HG03103 (cell line): ENCODE results near the gene KCNA2.
A peak's percentile ranks its signal among the peaks of the same experiment; 100 is the strongest.

Source experiments
- ATAC-seq: cut with Tn5 transposase; IDR thresholded peaks from one replicate; pipeline ENCODE4 v1.9.1; 2021; ENCODE audit warnings: low read depth; ENCODE audit not compliant: unreplicated experiment

KCNA2 gene

DNA sequence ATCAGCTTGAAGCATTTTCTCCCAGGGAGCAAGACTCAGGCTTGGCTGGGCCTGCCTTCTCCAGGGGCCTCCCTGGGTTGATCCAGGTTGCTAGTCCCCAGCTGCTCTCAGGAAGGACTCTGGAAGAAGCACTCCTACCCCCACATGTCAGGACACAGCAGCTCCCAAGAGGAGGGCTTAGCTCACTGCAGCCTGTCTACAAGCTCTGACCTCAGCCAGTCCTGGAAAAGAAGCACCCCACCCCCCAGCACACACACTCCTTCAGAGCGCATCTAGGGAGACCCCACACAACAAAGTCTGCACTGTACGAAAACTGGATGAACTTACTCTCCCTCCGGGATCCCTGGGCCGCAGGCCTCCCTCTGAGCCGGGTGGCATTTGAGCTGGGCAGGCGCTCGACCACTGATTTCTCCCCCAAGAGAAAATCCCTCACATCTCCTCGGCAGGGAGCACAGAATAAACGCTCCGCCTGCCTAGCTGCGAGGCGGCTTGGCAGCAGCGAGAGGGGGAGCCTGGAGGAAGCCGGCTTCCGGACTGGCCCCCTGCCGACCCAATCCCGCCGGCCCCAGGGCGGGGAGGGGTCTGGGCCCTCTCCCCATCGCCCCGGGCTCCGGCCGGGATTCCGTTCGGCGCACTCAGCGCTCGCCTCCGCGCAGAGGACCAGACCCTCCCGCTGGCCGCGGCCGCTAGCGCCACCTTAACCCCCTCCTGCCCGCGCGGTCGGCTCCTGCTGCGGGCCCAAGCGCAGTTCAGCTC lies at the start of gene KCNA2:
TSS of gene KCNA2 (minus strand) at position 458 of the 756 bp plus-strand sequence. CDS start 1,576 bp downstream, outside the sequence.
- ATAC-seq = no peak

DNA sequence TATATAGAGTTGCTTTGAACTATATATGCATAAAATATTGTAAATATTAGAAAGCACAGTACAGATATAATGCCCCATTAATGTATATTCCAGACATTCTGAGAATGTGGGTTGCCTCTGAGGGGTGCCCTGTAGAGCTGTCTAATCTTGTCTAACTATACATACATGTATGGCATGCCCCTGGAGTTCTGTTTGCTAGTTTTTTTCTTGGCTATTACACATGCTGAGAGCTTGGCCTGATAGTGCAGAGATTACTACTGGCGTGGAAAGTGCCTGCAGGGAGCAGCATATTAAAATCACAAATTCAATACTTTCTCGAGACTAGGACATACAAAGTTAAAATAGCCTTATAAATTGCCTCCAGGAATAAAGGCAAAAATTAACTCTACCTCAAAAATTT lies 44.5 kb upstream of the KCNA2 start:
- ATAC-seq = no peak

DNA sequence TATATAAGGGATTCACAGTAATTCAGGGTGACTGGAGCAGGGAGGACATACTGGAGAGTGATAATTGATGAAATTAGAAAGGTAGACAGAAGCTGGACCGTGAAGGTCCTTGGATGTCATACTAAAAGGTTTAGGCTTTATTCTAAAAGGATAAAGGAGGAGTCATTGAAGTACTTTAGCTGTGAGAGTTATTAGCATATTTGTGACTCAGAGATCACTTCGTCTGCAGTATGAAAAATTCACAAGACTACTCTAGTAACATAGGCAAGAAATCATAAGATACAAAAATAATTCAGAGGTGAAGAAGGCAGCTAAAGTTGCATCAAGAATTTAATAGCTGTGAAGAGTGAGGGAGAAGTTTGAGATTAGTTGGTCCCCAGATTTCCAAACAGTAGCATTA lies 42.3 kb upstream of the KCNA2 start:
- ATAC-seq = no peak

DNA sequence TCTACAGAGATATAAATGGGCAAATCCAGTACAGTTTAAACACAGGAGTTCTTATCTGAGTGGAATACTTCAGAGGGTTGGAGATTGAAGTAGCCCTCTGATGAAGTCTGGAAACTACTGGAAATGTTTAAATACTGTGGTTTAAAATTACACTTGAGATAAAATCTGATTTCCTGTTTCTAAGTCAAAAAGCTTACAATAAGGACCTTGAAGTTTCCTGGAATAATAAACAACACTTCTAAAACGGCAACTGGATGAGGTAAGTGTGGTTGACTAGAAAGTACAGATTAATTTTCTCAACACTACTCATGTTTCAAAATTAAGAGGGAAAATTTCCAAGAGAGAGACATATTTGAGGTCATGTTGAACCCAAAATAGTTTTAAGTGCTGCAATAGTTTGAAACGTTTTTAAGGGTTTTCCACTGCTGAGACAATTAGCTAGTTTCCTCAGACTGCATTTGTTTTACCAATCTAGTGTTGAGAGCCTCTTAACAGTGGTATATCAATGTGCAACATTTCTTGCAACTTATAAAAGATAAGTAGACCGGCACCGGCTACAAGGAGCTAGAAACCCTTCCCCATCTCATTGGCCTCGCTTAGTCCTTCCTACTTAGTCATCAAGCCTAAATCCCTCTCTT lies 41.2 kb upstream of the KCNA2 start:
- no peak for ATAC-seq

DNA sequence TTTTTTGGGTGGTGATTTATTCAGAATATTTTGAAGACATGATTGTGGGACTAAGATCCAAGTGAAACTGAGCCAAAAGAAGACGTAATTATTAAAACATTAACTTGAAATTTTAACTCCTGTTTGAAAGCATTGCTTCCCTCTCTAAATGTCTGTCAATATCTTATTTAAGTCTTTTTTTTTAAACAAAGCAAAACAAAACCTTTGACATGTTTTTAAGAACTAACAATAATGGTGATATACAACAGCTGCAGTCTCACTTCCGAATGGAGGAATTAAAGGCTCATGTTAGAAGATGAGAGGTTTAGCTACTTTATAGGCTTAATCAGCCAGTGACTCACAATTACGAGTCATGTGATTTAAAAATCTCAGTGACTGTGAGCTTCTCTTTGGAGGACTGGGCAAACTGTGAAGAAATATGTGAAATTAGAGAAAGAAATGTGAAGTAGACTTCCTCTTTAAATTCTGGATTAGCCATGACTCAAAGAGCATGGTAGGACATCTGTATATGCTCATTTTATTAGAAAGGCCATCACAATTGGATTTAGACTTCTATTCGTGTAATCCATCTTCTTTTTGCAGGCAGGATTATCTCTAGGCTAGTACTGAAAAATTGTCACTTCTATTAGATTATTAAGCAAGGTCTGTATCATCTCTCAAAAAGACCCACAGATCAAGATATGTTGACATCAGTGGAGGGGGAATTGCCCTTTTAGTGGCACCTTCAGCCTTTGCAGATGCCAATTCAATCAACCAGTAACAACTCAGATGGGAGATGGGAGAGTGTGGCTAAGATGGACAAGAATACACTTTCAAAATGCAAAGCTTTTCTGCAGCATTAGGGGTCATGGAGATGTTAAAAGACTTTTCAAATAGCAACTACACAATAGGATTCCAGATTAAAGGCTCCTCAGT lies 39.9 kb upstream of the KCNA2 start:
- ATAC-seq = no peak

DNA sequence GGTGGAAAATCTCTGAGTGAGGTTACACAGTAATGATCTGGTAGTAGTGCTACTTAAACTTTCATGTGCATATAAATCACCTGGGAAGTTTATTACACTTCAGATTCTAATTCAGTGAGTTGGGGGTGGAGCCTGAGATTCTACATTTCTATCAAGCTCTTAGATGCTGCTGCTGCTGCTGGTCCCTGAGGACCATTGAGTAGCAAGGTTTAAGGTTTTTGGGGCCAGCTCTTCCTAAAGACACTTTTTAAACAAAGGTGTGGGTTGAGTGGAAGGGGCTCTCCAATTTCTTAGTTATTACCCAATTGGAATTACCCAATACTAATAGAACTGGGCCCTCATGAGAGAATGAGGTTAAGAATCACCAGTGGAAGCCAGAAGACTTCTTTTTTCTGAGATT lies 39.1 kb upstream of the KCNA2 start:
- ATAC-seq = no peak

DNA sequence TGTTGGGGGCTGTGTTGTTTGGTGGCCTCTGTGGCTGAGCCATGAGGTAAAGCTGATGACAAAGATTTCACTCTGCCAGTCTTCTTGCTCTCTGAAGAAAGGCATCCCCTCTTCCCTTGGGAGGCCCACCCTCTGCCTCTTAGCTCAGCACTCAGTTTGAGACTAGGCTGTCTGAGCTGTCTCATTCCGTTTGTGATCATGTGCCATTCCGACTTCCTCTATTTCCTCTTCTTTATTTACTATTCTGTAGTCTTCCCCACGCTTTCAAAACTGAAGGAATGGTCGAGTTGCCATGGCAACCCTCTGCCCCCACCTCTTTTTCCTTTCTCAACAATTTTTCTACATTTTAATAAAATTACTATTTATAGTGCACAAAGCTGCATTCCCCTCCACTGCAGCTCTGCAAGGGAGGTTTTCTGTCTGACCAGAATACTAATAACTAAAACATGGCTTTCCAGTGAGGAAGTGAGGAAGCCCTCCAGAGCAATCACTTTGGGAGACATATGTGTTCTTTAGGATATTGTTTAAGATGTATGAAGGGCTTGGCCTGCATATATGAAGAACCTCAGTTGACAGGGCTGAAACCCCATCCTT lies 37.8 kb upstream of the KCNA2 start:
- no peak for ATAC-seq

DNA sequence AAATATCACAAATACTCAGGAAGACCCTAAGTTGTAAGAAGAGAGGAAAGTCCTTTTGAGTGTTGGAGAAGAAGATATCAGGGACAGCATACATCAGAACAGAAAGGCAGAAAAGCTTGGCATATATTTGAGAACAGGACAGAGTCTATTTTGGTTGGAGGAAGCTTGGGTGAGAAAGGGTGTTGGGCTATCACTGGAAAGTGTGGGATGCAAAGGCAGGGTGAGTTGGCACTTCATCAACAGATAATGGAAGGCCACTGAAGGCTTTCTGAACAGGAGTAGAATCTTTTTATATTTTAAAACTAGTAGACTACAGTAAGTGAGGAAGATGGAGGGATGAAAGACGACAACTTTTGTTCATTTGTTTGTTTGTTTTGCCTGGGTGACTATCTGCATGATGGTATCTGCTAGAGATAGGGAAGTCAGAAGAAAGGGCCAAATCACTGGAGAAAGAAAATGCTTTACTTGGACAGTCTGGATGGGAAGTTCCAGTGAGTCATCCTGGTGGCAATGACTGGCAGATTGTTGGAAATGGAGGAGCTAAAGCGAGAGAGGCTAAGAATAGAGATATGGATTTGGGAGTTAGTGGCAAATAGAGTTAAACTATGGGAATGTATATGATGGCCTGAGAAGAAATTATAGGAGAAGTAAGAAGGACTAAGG lies 33.7 kb upstream of the KCNA2 start:
- no peak for ATAC-seq

DNA sequence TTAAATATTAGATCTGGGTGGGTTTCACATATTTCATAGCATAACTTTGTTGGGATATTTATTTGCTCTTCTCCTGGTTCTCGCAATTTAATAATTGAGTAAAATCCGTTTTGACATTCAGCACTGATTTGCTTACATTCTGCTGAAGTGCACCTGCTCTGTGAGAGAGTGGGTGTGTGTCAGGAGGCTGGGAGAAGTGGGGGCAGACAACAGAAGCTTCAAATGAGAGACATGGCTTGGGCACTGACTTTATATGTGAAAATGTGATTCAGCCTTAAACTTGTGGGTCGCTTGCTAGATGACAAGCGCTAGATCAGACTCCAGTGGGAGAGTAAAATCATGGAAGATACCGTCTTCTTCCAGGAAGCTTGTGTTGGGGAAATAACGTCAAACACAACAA lies 32.4 kb upstream of the KCNA2 start:
- ATAC-seq = no peak

DNA sequence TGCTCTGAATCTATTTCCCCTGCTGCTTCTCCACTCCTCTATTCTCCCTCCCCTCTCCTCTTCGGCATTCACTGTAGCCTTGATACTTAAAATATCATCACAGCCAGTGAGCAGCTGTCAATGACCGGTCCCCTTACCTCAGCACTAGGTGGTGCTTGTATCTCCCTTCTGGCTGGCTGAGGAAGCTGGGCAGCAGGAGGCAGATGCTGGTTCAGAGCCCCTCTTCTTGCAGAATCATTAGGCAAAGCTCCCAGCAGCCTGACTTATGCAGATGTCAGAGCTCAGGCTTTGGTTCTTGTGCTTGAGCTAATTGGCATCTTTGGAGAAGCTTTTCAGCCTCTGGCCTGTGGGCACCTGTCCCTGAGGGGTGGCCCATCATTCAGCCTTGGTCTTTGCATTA lies 31.9 kb upstream of the KCNA2 start:
- ATAC-seq = no peak

DNA sequence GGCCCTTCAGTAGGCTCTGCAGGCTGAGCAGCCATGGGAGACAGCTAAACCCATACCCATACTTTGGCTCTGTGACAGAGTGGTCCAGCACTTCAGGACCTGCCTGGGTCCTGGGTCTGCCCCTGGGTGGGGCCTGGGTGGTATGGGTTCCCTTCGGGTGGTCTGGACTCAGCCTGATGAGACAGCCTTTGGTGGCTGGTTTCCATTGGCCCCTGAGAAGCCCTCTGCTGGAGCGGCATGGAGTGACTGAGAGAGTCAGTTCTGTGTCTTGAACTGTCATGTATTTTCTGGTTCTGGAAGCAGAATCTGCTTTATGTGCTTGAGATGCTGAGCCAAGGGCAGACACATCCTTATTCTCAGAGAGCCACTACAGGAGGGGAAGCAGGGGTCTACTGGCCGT lies 31.3 kb upstream of the KCNA2 start:
- no peak for ATAC-seq

DNA sequence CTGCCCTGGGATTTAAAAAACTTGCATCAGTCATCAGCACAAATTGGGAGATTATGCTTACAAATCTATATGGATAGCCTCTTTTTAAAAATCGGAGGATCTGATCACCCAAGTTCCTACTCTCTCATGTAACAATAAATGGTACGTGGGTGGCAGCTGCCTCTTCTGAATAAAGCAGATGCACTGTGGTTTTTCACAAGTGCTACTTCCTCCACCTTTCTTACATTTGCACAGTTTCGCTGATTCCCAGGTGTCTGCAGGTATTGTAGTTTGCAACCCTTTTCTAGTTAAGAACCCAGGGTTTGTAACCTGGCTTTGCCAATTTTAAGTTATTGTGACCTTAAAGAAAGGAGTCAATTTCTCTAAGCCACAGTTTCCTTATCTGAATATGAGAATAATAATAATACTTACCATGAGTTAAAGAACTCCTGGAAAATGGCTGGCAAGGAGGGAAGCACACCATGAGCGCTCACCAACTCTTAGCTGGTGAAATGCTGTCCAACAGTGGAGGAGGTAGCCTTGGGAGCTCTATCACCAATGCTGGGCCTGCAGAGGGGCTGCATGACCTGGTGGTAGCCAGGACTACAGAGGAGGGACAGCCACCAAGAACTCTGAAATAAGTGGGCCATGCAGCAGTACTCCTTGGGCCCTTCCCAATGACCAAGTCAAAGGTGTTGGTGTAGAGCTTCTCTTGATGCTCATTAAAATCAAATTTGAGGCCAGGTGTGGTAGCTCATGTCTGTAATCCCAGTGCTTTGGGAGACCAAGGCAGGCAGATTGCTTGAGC lies 30.2 kb upstream of the KCNA2 start:
- ATAC-seq = no peak

DNA sequence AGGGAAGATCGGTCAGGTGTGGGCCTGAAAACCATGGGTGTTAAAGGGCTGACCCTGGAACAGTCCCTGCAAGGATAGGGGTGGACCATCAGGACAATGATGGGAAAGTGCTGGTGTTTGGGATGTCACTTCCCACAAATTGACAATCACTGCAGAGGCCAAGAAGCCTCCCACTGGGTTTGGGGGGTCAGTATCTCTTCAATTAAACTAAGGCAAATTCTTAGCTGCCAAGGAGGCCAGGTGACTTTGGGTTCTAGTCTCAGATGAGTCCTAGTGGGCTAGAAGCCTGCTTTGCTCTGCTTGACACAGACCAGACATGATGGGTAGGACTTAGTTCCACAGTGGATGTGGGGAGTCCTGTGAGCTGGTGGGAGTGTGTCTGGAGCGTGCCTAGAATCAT lies 29.3 kb upstream of the KCNA2 start:
- ATAC-seq = no peak

DNA sequence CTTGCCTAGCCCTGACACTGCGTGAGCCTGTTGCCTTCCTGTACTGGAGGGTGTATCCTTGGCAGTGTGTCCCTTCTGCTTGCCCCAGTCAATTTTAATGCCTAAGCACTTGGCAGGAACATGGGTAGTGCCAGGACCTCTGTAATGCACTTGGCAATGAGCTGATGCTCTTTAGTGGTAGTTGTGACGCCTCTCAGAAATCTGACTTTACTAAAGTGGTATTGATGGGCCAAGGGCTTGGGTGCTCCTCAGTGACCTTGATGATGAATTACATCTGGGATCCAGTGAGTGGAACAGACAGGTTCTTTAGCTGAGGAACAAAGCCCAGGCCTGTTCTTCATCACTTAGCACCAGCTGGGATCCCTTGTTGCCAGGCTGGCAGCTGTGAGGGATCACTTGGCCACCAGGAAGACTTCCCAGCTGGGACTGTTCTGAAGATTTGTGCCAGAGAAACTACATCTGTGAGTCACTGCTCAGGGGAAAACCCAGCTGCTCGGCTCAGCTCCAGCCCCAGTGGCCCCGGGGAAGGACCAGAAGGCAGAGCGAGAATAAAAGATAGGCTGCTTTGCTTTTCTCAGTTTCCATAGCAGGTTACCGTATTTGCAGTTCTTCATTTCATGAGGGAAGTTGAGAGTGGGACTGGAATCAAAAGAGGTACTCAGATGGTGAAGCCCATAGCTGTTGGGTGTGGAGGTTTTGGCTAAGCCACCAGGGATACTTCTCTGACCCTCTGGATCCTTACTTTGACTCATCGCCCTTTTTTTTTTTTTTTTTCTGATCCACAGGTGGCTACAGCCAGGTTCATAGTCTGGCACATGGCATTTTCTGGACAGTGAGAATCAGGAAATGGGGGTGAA lies 28.5 kb upstream of the KCNA2 start:
- ATAC-seq = peak; percentile 43

DNA sequence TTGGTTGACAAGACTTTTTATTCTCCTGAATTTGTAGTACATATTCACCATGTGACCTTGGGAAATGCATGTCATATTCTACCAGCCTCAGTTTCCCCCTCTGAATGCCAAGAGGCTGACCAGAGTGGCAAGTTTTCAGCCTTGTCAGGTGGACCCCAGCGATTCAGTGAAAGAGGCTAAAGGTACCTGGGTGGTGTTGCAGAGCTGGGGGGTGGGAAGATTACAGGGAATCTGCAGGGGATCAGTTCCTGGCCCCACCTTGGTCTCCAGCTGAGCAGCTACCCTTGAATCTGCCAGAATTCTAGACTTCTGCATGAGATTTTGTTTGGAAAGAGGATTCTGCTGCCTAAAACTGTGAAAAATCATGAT lies 27.9 kb upstream of the KCNA2 start:
- ATAC-seq = no peak

DNA sequence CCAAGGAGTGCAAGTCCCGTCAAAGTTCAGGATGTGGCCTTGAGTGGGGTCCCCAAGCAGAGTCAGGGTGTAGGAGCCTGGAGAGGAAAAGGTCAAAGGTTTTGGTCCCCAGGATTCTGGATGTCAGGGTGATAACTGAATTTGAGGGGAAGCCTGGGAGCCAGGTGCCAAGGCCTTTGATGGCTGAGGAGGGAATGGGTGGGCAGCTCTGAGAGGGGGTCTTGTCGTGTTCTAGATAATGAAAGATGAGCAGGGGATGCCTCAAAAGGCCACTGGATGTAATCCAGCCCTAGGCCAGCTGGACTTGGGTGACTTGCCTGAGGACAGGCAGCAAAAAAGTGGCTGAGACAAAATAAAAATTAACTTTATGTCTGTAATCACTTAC lies 27.5 kb upstream of the KCNA2 start:
- ATAC-seq = no peak

DNA sequence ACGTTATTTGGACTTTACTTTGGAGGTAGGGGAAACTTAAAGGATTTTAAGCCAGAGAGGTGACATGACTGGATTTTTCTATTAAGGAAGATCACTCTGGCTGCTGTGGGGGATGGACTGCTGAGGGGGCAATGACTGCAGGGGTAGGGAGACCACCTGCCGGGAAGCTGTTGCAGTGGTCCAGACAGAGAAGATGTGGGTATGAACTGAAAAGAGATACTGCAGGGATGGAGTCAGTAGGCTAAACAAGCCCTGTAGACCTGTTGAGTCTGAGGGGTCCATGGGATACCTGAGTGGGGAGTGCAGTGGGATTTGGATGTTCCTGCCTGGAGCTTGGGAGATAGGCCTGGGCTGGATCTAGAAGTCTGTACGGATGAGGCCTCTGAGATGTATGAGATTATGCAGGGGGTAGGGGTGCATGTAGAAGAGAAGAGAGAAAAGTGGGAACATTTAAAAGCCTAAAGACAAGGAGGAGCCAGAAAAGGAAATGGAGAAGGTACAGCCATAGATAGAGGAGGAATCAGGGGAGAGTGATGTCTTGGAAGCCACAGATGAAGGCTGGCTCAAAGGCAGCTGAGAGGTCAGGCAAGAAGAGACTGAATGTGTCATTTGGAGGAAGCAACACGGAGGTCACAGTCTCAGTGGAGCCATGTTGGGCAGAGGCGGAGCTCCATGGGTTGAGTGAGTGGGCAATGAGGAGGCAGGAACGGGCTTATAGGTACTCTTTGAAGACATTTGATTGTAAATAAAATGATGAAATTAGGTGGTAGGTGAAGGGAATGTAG lies 25.9 kb upstream of the KCNA2 start:
- ATAC-seq = no peak
